ENCODE measurements around the gene NRXN3.

NRXN3 gene

DNA sequence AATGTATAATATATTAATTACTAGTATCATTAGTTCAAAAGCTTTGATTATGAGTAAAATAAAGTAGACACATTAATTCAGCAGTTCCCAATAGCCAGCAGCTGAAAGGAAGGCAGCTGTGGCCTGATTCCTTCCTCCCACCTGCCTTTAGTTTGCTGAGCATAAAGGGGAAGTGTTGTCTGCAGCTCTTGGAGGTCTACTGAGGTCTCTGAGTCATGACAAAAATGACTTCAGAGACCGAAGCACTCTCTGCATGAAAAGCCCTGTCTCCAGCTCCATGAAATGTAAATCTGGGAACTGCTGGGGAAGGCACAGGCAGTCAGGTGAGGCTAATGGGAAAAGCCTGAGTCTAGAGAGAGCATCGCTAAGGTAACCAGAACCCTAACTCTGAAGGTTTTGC, 165.4 kb downstream of the NRXN3 start:
- no peaks in the 10 kb centered on the region for H3K4me1 ChIP-seq (ENCODE audit: control insufficient read depth, insufficient read depth, low read length)
- no peaks in the 10 kb centered on the region for H3K9me3 ChIP-seq (ENCODE audit: control insufficient read depth, insufficient read depth, low read depth, low read length)
- no peaks in the 10 kb centered on the region for H3K36me3 ChIP-seq (ENCODE audit: control insufficient read depth in 2 of 2, insufficient read depth in 1 of 2, low read length in 2 of 2)
- ChIA-PET POLR2A (no interaction called here), CTCF (interaction anchor here (0.6 kb wide), 1 partner anchor 113 kb away, joined by 4 read pairs; no protein-coding TSS in a partner anchor)
- TF ChIP-seq HOXA7 (CRISPR knock-in tag; IDR thresholded peaks at IDR 0.05; ENCODE audit: borderline replicate concordance) (no peak), ZNF157 (tag by site-specific recombination; IDR thresholded peaks at IDR 0.05) (no peak), ZNF624 (tag by site-specific recombination; IDR thresholded peaks at IDR 0.05) (no peak), ZNF394 (tag by site-specific recombination; IDR thresholded peaks at IDR 0.05; ENCODE audit: borderline replicate concordance) (no peak), ZNF600 (tag by site-specific recombination; IDR thresholded peaks at IDR 0.05) (no peak), GLI2 (tag by site-specific recombination; IDR thresholded peaks at IDR 0.05; ENCODE audit: borderline replicate concordance, low read depth) (no peak), KLF16 (tag by site-specific recombination; IDR thresholded peaks at IDR 0.05) (no peak), GFI1B (tag by site-specific recombination; IDR thresholded peaks at IDR 0.05) (no peak), ZNF23 (tag by site-specific recombination; IDR thresholded peaks at IDR 0.05; ENCODE audit: borderline replicate concordance) (no peak), SCRT1 (tag by site-specific recombination; IDR thresholded peaks at IDR 0.05; ENCODE audit: borderline replicate concordance) (no peak)
- TF ChIP-seq, protein P1, sequence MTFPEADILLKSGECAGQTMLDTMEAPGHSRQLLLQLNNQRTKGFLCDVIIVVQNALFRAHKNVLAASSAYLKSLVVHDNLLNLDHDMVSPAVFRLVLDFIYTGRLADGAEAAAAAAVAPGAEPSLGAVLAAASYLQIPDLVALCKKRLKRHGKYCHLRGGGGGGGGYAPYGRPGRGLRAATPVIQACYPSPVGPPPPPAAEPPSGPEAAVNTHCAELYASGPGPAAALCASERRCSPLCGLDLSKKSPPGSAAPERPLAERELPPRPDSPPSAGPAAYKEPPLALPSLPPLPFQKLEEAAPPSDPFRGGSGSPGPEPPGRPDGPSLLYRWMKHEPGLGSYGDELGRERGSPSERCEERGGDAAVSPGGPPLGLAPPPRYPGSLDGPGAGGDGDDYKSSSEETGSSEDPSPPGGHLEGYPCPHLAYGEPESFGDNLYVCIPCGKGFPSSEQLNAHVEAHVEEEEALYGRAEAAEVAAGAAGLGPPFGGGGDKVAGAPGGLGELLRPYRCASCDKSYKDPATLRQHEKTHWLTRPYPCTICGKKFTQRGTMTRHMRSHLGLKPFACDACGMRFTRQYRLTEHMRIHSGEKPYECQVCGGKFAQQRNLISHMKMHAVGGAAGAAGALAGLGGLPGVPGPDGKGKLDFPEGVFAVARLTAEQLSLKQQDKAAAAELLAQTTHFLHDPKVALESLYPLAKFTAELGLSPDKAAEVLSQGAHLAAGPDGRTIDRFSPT (tag by site-specific recombination; IDR thresholded peaks at IDR 0.05): no peak
- TF ChIP-seq, protein P2, sequence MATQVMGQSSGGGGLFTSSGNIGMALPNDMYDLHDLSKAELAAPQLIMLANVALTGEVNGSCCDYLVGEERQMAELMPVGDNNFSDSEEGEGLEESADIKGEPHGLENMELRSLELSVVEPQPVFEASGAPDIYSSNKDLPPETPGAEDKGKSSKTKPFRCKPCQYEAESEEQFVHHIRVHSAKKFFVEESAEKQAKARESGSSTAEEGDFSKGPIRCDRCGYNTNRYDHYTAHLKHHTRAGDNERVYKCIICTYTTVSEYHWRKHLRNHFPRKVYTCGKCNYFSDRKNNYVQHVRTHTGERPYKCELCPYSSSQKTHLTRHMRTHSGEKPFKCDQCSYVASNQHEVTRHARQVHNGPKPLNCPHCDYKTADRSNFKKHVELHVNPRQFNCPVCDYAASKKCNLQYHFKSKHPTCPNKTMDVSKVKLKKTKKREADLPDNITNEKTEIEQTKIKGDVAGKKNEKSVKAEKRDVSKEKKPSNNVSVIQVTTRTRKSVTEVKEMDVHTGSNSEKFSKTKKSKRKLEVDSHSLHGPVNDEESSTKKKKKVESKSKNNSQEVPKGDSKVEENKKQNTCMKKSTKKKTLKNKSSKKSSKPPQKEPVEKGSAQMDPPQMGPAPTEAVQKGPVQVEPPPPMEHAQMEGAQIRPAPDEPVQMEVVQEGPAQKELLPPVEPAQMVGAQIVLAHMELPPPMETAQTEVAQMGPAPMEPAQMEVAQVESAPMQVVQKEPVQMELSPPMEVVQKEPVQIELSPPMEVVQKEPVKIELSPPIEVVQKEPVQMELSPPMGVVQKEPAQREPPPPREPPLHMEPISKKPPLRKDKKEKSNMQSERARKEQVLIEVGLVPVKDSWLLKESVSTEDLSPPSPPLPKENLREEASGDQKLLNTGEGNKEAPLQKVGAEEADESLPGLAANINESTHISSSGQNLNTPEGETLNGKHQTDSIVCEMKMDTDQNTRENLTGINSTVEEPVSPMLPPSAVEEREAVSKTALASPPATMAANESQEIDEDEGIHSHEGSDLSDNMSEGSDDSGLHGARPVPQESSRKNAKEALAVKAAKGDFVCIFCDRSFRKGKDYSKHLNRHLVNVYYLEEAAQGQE (tag by site-specific recombination; IDR thresholded peaks at IDR 0.05): no peak
- TF ChIP-seq, protein P3, sequence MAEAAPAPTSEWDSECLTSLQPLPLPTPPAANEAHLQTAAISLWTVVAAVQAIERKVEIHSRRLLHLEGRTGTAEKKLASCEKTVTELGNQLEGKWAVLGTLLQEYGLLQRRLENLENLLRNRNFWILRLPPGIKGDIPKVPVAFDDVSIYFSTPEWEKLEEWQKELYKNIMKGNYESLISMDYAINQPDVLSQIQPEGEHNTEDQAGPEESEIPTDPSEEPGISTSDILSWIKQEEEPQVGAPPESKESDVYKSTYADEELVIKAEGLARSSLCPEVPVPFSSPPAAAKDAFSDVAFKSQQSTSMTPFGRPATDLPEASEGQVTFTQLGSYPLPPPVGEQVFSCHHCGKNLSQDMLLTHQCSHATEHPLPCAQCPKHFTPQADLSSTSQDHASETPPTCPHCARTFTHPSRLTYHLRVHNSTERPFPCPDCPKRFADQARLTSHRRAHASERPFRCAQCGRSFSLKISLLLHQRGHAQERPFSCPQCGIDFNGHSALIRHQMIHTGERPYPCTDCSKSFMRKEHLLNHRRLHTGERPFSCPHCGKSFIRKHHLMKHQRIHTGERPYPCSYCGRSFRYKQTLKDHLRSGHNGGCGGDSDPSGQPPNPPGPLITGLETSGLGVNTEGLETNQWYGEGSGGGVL (tag by site-specific recombination; IDR thresholded peaks at IDR 0.05): no peak
- TF ChIP-seq, protein P4, sequence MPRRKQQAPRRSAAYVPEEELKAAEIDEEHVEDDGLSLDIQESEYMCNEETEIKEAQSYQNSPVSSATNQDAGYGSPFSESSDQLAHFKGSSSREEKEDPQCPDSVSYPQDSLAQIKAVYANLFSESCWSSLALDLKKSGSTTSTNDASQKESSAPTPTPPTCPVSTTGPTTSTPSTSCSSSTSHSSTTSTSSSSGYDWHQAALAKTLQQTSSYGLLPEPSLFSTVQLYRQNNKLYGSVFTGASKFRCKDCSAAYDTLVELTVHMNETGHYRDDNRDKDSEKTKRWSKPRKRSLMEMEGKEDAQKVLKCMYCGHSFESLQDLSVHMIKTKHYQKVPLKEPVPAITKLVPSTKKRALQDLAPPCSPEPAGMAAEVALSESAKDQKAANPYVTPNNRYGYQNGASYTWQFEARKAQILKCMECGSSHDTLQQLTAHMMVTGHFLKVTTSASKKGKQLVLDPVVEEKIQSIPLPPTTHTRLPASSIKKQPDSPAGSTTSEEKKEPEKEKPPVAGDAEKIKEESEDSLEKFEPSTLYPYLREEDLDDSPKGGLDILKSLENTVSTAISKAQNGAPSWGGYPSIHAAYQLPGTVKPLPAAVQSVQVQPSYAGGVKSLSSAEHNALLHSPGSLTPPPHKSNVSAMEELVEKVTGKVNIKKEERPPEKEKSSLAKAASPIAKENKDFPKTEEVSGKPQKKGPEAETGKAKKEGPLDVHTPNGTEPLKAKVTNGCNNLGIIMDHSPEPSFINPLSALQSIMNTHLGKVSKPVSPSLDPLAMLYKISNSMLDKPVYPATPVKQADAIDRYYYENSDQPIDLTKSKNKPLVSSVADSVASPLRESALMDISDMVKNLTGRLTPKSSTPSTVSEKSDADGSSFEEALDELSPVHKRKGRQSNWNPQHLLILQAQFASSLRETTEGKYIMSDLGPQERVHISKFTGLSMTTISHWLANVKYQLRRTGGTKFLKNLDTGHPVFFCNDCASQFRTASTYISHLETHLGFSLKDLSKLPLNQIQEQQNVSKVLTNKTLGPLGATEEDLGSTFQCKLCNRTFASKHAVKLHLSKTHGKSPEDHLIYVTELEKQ (tag by site-specific recombination; IDR thresholded peaks at IDR 0.05; ENCODE audit: borderline replicate concordance): no peak
- no peak overlapping the region for H3K27ac ChIP-seq (ENCODE audit: extremely low read depth, low read depth, low read length)
- no peak overlapping the region for H3K4me3 ChIP-seq (ENCODE audit: low read depth, low read length)

DNA sequence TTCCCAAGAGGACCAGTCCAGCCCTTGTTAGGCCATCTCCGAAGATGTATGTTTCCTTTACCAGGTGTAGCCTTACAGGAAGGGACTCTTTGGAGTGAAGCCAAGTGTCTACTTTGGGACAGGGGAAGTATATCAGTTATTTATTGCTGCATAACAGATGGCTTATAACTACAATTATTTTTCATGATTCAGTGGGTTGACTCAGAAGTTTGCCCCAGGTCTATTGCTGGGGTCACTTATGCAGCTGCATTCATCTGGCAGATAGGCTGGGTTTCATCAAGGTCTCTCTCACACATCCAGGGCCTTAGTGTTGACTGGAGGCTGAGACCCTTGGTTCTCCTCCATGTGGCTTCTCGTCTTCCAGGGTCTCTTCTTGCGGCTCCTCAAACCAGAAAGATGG, 170.1 kb downstream of the NRXN3 start:
- H3K27ac ChIP-seq (ENCODE audit: extremely low read depth, low read depth, low read length): no peak overlapping the region
- CTCF ChIA-PET: no interaction called here
- POLR2A ChIA-PET: no interaction called here
- no peaks in the 10 kb centered on the region for H3K36me3 ChIP-seq (ENCODE audit: control insufficient read depth in 2 of 2, insufficient read depth in 1 of 2, low read length in 2 of 2)
- no peak for TF ChIP-seq ZNF175 (tag by site-specific recombination; IDR thresholded peaks at IDR 0.05)
- TF ChIP-seq, protein P5, sequence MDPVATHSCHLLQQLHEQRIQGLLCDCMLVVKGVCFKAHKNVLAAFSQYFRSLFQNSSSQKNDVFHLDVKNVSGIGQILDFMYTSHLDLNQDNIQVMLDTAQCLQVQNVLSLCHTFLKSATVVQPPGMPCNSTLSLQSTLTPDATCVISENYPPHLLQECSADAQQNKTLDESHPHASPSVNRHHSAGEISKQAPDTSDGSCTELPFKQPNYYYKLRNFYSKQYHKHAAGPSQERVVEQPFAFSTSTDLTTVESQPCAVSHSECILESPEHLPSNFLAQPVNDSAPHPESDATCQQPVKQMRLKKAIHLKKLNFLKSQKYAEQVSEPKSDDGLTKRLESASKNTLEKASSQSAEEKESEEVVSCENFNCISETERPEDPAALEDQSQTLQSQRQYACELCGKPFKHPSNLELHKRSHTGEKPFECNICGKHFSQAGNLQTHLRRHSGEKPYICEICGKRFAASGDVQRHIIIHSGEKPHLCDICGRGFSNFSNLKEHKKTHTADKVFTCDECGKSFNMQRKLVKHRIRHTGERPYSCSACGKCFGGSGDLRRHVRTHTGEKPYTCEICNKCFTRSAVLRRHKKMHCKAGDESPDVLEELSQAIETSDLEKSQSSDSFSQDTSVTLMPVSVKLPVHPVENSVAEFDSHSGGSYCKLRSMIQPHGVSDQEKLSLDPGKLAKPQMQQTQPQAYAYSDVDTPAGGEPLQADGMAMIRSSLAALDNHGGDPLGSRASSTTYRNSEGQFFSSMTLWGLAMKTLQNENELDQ (tag by site-specific recombination; IDR thresholded peaks at IDR 0.05; ENCODE audit: low read depth): no peak
- no peaks in the 10 kb centered on the region for H3K4me1 ChIP-seq (ENCODE audit: control insufficient read depth, insufficient read depth, low read length)
- no peak overlapping the region for H3K4me3 ChIP-seq (ENCODE audit: low read depth, low read length)
- H3K9me3 ChIP-seq (ENCODE audit: control insufficient read depth, insufficient read depth, low read depth, low read length): no peaks in the 10 kb centered on the region
